HepG2 (cell line): ENCODE results near the gene UCK2. TPM values are rescaled to one million over a fixed set of nuclear protein-coding genes. Genes with fewer than 3 reads are reported as not detected.

Source experiments
- FOXO1 ChIP-seq: sonication (generic); formaldehyde crosslinking; IDR thresholded peaks from 2 replicates; pipeline ENCODE4 v1.4.0; 2020; ENCODE audit warnings: missing genetic modification reagents
- HNF4A ChIP-seq: sonication (generic); formaldehyde crosslinking; IDR thresholded peaks from 2 replicates; pipeline ENCODE4 v1.4.0; 2020; ENCODE audit warnings: missing genetic modification reagents
- MAF1 ChIP-seq: sonication (generic); formaldehyde crosslinking; IDR thresholded peaks from 2 replicates; pipeline ENCODE4 v1.5.0; 2020; ENCODE audit warnings: missing genetic modification reagents, borderline replicate concordance
- MYC ChIP-seq: sonication (generic); formaldehyde crosslinking; IDR thresholded peaks from 2 replicates; pipeline ENCODE4 v1.9.0; 2021; ENCODE audit warnings: missing genetic modification reagents, borderline replicate concordance
- NFYB ChIP-seq: sonication (generic); formaldehyde crosslinking; IDR thresholded peaks from 2 replicates; pipeline ENCODE4 v1.4.0; 2020; ENCODE audit warnings: missing genetic modification reagents
- NR2F6 ChIP-seq, 2 experiments: IDR thresholded peaks; 2 replicates each; pipeline ENCODE4 v1.6.1; 2016; ENCODE audit warnings: antibody characterized with exemption in 1 of 2, mild to moderate bottlenecking in 1 of 2
- NR3C1 ChIP-seq: sonication (generic); formaldehyde crosslinking; IDR thresholded peaks from 2 replicates; pipeline ENCODE4 v1.4.0; 2020; ENCODE audit warnings: missing genetic modification reagents
- PITX1 ChIP-seq: sonication (generic); formaldehyde crosslinking; IDR thresholded peaks from 2 replicates; pipeline ENCODE4 v1.5.1; 2020; ENCODE audit warnings: mild to moderate bottlenecking, missing genetic modification reagents
- RFX3 ChIP-seq: IDR thresholded peaks from 2 replicates; pipeline ENCODE4 v1.6.1; 2016; ENCODE audit warnings: missing biosample characterization, missing genetic modification reagents
- SOX13 ChIP-seq, 3 experiments: fragments of 450-650 bp in 1 of 3; sonication (generic) in 1 of 3; formaldehyde crosslinking in 1 of 3; IDR thresholded peaks in 2 of 3; conservative IDR thresholded peaks in 1 of 3; 2 replicates each; pipeline versions ENCODE4 v1.5.0 to v1.6.1; 2016 to 2020; ENCODE audit warnings: antibody characterized with exemption in 1 of 3, mild to moderate bottlenecking in 1 of 3, missing compliant biosample characterization in 1 of 3, missing genetic modification reagents in 1 of 3, moderate library complexity in 1 of 3
- WIZ ChIP-seq: sonication (generic); formaldehyde crosslinking; IDR thresholded peaks from 2 replicates; pipeline ENCODE4 v1.5.1; 2020; ENCODE audit warnings: mild to moderate bottlenecking, missing genetic modification reagents
- XRCC5 ChIP-seq: fragments of 200-400 bp; formaldehyde crosslinking; optimal IDR thresholded peaks from 2 replicates; pipeline ENCODE3; 2017; ENCODE audit warnings: mild to moderate bottlenecking, low read length
- ZBTB3 ChIP-seq: sonication (generic); formaldehyde crosslinking; IDR thresholded peaks from 2 replicates; pipeline ENCODE4 v1.4.0; 2020; ENCODE audit warnings: low read depth, mild to moderate bottlenecking, moderate library complexity, missing genetic modification reagents, borderline replicate concordance
- ZEB1 ChIP-seq: IDR thresholded peaks from 2 replicates; pipeline ENCODE4 v1.6.1; 2012; ENCODE audit warnings: mild to moderate bottlenecking, low read depth, inconsistent platforms; ENCODE audit not compliant: insufficient replicate concordance
- ZNF326 ChIP-seq: sonication (generic); formaldehyde crosslinking; IDR thresholded peaks from 2 replicates; pipeline ENCODE4 v1.4.0; 2020; ENCODE audit warnings: missing genetic modification reagents, borderline replicate concordance
- ZNF383 ChIP-seq: sonication (generic); formaldehyde crosslinking; IDR thresholded peaks from 2 replicates; pipeline ENCODE4 v1.4.0; 2020; ENCODE audit warnings: missing genetic modification reagents, mild to moderate bottlenecking, borderline replicate concordance
- ZSCAN9 ChIP-seq: IDR thresholded peaks from 2 replicates; pipeline ENCODE4 v1.6.1; 2016; ENCODE audit warnings: borderline replicate concordance
- polyA plus RNA-seq, 8 experiments: library from polyadenylated mRNA; depleted of rRNA in 3 of 8; stranded (reverse) in 7 of 8; unstranded in 1 of 8; fragments of >200 nt; fragmentation: Illumina TruSeq in 4 of 8; extraction: Trizol in 4 of 8; gene quantifications; 2 replicates each; pipeline versions ENCODE4 v1.2.1 to v1.2.3, GENCODE V29; 2011 to 2016; ENCODE audit warnings: low read depth in 4 of 8, missing spikeins in 1 of 8, mixed read lengths in 1 of 8; ENCODE audit not compliant: insufficient read depth in 1 of 8
- total RNA-seq, 5 experiments: library from RNA; depleted of rRNA; stranded (reverse); fragments of >200 nt; fragmentation: Illumina TruSeq; extraction: Trizol; gene quantifications; 2 replicates each; pipeline ENCODE4 v1.2.3, GENCODE V29; 2016; ENCODE audit warnings: low read depth in 1 of 5
- TF ChIP-seq, protein P1 (sequence below): sonication (generic); formaldehyde crosslinking; IDR thresholded peaks from 2 replicates; pipeline ENCODE4 v1.5.1; 2020; ENCODE audit warnings: mild to moderate bottlenecking, missing genetic modification reagents, borderline replicate concordance
- TF ChIP-seq, protein P2 (sequence below): sonication (generic); formaldehyde crosslinking; IDR thresholded peaks from 2 replicates; pipeline ENCODE4 v1.8.0; 2022; ENCODE audit warnings: mild to moderate bottlenecking, missing genetic modification reagents, borderline replicate concordance
- TF ChIP-seq, protein P3 (sequence below): sonication (generic); formaldehyde crosslinking; IDR thresholded peaks from 2 replicates; pipeline ENCODE4 v1.4.0; 2020; ENCODE audit warnings: missing genetic modification reagents
- TF ChIP-seq, protein P4 (sequence below): sonication (generic); formaldehyde crosslinking; IDR thresholded peaks from 2 replicates; pipeline ENCODE4 v1.8.1; 2023; ENCODE audit warnings: mild to moderate bottlenecking, missing genetic modification reagents

Gene UCK2
- total and polyA plus RNA-seq, 2 of the 13 experiments (the other 11 are each of a cell fraction or from before 2014, with no cell fraction given) = 64.3 to 78.0 TPM

GRCh38 chr1:165828103-165828668 lies 772 bp downstream of the UCK2 start (continued):
- TF ChIP-seq, protein P1, sequence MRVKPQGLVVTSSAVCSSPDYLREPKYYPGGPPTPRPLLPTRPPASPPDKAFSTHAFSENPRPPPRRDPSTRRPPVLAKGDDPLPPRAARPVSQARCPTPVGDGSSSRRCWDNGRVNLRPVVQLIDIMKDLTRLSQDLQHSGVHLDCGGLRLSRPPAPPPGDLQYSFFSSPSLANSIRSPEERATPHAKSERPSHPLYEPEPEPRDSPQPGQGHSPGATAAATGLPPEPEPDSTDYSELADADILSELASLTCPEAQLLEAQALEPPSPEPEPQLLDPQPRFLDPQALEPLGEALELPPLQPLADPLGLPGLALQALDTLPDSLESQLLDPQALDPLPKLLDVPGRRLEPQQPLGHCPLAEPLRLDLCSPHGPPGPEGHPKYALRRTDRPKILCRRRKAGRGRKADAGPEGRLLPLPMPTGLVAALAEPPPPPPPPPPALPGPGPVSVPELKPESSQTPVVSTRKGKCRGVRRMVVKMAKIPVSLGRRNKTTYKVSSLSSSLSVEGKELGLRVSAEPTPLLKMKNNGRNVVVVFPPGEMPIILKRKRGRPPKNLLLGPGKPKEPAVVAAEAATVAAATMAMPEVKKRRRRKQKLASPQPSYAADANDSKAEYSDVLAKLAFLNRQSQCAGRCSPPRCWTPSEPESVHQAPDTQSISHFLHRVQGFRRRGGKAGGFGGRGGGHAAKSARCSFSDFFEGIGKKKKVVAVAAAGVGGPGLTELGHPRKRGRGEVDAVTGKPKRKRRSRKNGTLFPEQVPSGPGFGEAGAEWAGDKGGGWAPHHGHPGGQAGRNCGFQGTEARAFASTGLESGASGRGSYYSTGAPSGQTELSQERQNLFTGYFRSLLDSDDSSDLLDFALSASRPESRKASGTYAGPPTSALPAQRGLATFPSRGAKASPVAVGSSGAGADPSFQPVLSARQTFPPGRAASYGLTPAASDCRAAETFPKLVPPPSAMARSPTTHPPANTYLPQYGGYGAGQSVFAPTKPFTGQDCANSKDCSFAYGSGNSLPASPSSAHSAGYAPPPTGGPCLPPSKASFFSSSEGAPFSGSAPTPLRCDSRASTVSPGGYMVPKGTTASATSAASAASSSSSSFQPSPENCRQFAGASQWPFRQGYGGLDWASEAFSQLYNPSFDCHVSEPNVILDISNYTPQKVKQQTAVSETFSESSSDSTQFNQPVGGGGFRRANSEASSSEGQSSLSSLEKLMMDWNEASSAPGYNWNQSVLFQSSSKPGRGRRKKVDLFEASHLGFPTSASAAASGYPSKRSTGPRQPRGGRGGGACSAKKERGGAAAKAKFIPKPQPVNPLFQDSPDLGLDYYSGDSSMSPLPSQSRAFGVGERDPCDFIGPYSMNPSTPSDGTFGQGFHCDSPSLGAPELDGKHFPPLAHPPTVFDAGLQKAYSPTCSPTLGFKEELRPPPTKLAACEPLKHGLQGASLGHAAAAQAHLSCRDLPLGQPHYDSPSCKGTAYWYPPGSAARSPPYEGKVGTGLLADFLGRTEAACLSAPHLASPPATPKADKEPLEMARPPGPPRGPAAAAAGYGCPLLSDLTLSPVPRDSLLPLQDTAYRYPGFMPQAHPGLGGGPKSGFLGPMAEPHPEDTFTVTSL (CRISPR knock-in tag) = no peak
- TF ChIP-seq HNF4A (CRISPR knock-in tag) (no peak), PITX1 (CRISPR knock-in tag) (no peak), MAF1 (CRISPR knock-in tag) (no peak), ZNF326 (no peak), ZSCAN9 (CRISPR knock-in tag) (no peak), WIZ (CRISPR knock-in tag) (no peak), MYC (CRISPR knock-in tag) (no peak), ZEB1 (no peak), RFX3 (CRISPR knock-in tag) (no peak), SOX13 (IDR thresholded peaks at IDR 0.05) (no peak), SOX13 (CRISPR knock-in tag; conservative IDR thresholded peaks at IDR 0.05 in 1 of 2, IDR thresholded peaks at IDR 0.05 in 1 of 2) (no peak), XRCC5 (no peak), ZNF383 (CRISPR knock-in tag) (no peak), FOXO1 (CRISPR knock-in tag) (no peak), NR3C1 (no peak), ZBTB3 (CRISPR knock-in tag) (no peak), NFYB (CRISPR knock-in tag) (no peak), NR2F6 (IDR thresholded peaks at IDR 0.05) (no peak), NR2F6 (CRISPR knock-in tag; IDR thresholded peaks at IDR 0.05) (no peak)
- TF ChIP-seq, protein P2, sequence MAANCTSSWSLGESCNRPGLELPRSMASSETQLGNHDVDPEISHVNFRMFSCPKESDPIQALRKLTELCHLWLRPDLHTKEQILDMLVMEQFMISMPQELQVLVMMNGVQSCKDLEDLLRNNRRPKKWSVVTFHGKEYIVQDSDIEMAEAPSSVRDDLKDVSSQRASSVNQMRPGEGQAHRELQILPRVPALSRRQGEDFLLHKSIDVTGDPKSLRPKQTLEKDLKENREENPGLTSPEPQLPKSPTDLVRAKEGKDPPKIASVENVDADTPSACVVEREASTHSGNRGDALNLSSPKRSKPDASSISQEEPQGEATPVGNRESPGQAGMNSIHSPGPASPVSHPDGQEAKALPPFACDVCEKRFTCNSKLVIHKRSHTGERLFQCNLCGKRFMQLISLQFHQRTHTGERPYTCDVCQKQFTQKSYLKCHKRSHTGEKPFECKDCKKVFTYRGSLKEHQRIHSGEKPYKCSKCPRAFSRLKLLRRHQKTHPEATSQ (CRISPR knock-in tag) = no peak
- TF ChIP-seq, protein P3, sequence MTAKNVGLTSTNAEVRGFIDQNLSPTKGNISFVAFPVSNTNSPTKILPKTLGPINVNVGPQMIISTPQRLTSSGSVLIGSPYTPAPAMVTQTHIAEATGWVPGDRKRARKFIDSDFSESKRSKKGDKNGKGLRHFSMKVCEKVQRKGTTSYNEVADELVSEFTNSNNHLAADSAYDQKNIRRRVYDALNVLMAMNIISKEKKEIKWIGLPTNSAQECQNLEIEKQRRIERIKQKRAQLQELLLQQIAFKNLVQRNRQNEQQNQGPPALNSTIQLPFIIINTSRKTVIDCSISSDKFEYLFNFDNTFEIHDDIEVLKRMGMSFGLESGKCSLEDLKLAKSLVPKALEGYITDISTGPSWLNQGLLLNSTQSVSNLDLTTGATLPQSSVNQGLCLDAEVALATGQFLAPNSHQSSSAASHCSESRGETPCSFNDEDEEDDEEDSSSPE (CRISPR knock-in tag) = peak; percentile 21; the same call in 1 of the 2 replicates
- TF ChIP-seq, protein P4, sequence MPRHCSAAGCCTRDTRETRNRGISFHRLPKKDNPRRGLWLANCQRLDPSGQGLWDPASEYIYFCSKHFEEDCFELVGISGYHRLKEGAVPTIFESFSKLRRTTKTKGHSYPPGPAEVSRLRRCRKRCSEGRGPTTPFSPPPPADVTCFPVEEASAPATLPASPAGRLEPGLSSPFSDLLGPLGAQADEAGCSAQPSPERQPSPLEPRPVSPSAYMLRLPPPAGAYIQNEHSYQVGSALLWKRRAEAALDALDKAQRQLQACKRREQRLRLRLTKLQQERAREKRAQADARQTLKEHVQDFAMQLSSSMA (CRISPR knock-in tag) = no peak
